NCI-H1105 treated with DMSO at 0.1 percent for 48 hours (cell line): Measurements from ENCODE around the gene AOC3.
"Not testable (repeated sequence)": the region's sequence is repeated elsewhere in the genome, so short reads cannot be mapped to it uniquely, and the experiment has no call there.

Experiments
- DNase-seq: peaks from one replicate; lab custom pipeline; 2025; lab: John Stamatoyannopoulos, UW

Gene AOC3

DNA sequence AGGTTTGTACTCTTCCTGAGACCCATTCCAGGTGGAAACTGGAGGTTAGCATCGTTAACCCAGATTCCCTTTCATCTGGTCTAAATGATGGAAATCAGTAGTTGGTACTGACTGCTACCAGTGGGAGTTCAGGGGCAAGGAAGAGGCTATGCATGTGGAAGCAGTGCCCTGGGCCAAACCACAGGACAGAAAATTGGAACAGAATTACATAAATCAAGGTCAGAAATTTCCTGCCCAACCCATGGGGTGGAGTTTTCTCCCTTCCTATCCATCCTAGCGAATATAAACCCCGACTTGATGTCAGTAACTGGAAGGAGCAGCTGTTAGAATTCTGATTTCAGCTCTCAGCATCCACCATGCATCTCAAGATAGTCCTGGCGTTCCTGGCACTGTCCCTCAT is 6.7 kb upstream of the AOC3 start, which contains the start of gene AOC2:
Gene AOC2, plus strand, starts transcription at position 310 of the 400 bp plus-strand sequence. Its CDS starts 47 bp downstream, at position 357.
- DNase-seq = no peak

DNA sequence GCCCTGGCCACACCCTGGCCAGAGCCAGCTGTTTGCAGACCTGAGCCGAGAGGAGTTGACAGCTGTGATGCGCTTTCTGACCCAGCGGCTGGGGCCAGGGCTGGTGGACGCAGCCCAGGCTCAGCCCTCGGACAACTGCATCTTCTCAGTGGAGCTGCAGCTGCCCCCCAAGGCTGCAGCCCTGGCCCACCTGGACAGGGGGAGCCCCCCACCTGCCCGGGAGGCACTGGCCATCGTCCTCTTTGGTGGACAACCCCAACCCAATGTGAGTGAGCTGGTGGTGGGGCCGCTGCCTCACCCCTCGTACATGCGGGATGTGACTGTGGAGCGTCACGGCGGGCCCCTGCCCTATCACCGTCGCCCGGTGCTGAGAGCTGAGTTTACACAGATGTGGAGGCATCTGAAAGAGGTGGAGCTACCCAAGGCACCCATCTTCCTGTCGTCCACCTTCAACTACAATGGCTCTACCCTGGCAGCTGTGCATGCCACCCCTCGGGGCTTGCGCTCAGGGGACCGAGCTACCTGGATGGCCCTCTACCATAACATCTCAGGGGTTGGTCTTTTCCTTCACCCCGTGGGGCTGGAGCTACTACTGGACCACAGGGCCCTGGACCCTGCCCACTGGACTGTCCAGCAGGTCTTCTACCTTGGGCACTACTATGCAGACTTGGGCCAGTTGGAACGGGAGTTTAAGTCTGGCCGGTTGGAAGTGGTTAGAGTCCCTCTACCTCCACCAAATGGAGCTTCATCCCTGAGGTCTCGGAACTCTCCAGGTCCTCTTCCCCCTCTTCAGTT is 6.0 kb upstream of the AOC3 start:
- DNase-seq = no peak

DNA sequence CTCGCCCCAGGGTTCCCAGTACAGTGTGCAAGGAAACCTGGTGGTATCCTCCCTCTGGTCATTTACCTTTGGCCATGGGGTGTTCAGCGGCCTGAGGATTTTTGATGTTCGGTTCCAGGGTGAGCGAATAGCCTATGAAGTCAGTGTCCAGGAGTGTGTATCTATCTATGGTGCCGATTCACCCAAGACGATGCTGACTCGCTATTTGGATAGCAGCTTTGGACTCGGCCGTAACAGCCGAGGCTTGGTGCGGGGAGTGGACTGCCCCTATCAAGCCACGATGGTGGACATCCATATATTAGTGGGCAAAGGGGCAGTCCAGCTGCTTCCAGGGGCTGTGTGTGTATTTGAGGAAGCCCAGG is 5.5 kb upstream of the AOC3 start:
- no peak for DNase-seq

DNA sequence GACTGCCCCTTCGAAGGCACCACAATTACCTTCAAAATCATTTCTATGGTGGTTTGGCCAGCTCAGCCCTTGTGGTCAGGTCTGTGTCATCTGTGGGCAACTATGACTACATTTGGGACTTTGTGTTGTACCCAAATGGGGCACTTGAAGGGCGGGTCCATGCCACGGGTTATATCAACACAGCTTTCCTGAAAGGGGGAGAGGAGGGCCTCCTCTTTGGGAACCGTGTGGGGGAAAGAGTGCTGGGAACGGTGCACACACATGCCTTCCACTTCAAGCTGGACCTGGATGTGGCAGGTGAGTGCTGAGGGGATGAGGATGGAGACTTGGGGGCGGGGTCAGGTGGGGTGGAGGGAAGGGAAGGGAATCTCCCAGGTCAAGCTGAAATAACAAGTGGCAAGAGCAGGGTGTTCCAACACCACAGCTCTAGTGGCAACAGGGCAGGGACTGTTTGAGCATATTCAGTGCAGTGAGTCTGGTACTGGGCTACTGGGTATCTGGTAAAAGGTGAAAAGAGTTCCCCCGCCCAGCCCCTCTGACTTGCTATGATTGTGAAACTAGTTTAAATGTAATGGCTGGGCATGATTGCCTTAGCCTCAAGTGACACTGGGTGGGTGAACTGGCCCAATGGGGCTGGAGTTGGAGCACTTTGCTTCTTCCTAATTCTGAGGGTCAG is 4.9 kb upstream of the AOC3 start:
- DNase-seq = no peak

DNA sequence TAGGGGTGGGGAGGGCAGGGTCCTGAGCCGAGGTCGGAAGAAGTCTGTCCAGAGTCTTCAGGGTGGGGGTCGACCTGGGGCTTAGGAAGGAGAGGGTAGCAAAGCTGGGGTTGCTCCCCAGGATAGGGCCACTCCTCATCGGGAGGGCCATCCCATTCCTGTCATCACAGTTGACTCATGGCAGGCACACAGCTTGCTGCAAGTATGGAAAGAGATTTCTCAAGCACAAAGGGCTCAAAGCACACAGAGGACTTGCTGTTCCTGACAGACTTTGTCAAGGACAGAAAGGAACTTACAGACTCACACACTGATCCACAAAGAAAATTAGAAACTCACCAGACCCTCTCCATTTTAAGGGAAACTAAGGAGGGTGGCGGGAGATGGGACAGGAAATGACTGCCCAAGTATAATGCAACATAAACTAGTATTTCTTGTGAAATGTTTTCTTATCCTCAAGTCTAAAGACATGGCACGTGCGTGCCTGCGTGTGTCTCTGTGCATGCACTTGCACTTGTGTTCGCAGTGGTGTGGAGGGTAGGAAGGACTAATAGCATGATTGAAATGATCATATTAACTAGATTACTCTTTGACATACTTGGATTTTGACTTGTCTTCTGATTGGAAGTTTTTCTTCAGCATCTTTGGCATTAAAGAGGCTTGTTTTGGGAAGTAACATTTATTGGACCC is 4.3 kb upstream of the AOC3 start:
- no peak for DNase-seq

DNA sequence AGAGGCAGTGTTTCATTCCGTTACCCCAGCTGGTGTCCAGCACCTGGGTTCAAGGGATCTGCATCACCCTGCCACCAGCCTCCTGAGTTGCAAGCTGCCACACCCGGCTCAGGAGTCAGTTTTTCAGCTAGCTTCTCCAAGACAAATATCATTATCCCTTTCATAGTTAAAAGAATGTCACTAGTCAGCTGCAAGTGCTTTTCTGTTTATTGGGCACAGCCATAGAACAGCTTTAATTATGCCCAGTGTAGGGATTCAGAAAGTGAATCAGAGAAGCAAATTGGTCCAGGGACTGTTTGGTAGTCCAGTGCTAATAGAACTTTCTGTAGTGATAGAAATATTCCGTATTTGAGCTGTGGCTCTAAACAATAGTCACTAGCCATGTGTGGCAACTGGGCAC is 2.9 kb upstream of the AOC3 start:
- DNase-seq = no peak

DNA sequence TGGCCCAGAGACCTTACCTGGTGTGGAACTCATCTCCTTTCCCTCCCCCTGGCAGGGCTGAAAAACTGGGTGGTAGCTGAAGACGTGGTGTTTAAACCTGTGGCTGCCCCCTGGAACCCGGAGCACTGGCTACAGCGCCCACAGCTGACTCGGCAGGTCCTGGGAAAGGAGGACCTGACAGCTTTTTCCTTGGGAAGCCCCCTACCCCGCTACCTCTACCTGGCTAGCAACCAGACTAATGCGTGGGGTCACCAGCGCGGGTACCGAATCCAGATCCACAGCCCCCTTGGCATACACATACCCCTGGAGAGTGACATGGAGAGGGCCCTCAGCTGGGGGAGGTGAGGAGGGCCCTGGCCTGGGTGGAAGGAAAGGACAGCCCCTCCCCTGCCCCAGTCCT is 2.0 kb upstream of the AOC3 start:
- no peak for DNase-seq

DNA sequence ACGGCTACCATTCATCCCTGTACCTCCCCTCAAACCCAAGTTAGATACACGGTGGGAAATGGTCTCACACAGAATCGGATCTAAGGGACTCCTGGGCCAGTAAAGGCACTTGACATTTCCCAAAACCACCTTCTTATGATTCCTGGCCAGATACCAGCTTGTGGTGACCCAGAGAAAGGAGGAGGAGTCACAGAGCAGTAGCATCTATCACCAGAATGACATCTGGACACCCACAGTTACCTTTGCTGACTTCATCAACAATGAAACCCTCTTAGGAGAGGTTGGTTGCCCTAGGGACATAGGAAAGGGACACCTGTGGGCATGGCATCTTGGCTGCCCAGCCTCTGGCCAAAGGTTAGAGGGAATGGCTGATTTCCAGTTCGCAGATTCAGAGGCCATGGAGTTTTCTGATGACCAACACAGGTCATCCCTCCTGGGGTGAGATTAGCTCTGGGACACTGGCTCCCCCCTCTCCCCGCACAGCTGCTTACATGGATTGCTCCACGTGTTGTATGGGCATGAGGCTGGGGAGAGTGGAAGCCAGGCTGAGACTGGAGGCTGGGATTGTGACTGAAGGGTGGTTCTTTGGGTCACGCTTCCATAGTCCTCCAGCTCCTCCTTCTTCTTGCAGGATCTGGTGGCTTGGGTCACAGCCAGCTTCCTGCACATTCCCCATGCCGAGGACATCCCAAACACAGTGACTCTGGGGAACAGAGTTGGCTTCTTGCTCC is 1.4 kb upstream of the AOC3 start:
- DNase-seq = no peak

DNA sequence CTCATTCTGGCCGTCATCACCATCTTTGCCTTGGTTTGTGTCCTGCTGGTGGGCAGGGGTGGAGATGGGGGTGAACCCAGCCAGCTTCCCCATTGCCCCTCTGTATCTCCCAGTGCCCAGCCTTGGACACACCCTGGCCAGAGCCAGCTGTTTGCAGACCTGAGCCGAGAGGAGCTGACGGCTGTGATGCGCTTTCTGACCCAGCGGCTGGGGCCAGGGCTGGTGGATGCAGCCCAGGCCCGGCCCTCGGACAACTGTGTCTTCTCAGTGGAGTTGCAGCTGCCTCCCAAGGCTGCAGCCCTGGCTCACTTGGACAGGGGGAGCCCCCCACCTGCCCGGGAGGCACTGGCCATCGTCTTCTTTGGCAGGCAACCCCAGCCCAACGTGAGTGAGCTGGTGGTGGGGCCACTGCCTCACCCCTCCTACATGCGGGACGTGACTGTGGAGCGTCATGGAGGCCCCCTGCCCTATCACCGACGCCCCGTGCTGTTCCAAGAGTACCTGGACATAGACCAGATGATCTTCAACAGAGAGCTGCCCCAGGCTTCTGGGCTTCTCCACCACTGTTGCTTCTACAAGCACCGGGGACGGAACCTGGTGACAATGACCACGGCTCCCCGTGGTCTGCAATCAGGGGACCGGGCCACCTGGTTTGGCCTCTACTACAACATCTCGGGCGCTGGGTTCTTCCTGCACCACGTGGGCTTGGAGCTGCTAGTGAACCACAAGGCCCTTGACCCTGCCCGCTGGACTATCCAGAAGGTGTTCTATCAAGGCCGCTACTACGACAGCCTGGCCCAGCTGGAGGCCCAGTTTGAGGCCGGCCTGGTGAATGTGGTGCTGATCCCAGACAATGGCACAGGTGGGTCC is 607 bp downstream of the AOC3 start:
- DNase-seq = not testable (repeated sequence)

DNA sequence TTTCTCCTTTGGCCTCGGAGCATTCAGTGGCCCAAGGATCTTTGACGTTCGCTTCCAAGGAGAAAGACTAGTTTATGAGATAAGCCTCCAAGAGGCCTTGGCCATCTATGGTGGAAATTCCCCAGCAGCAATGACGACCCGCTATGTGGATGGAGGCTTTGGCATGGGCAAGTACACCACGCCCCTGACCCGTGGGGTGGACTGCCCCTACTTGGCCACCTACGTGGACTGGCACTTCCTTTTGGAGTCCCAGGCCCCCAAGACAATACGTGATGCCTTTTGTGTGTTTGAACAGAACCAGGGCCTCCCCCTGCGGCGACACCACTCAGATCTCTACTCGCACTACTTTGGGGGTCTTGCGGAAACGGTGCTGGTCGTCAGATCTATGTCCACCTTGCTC is 1.4 kb downstream of the AOC3 start:
- no peak for DNase-seq

DNA sequence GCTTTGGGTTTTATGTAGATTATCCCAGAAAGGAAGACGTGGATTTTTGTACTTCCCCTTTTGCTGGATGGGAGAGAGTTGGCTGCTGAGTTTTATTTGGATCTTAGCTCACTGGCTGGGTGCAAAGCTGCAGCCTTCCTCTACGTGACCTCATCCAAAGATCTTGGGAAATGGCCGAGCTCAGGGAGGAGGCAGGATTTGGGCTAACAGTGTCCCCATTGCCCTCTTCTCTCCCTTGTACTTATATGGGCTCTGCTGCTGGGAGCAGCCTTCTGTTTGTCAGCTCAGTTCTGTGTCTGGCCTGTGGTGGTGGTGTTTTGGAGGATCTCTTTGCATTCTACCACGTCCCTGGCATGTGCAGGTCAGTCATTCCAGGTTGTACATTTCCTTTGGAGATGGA is 2.0 kb downstream of the AOC3 start:
- no peak for DNase-seq

DNA sequence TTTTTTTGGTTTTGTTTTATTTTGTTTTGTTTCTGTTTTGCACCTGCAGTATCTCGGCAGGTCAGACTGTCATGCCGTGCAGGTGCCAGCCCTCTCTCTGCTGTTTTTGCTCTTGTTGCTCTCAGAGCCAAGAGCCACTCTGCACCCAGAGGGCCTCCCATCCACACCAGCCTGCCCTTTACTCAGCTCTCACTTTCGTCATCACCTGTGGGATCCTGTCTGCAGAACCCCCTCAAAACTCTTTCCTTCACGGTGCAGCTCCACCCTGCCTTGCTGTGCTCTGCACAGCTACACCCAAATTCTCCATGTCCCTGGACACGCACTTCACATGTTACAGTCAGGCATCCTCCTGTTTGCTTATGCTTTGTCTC is 2.6 kb downstream of the AOC3 start:
- DNase-seq = no peak

DNA sequence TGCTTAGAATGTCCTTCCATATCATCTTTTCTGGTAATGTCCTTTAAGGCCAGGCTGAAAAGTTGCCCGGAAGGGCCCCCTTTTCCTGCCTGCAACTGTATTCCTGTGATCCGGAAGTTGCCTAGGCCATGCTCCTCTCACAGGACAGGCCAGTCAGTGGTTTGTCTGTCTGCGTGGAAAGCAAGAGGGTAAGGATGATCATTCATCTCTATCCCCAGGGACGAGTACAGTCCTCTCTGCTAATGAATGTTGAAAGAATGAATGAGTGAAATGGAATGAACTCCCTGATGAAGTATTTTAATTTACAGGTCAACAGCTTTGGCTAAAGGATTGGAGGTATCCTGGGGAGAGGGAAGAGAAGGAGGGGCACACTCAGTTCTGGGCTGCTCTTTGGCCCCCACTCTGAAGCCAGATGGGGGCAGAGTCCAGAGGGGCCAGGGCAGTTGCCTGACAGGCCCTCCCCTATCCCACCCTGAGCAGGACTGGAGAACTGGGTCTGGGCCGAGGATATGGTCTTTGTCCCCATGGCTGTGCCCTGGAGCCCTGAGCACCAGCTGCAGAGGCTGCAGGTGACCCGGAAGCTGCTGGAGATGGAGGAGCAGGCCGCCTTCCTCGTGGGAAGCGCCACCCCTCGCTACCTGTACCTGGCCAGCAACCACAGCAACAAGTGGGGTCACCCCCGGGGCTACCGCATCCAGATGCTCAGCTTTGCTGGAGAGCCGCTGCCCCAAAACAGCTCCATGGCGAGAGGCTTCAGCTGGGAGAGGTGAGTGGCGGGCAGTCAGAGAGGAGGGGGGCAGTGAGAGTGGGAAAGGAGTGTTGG is 3.2 kb downstream of the AOC3 start:
- no peak for DNase-seq

DNA sequence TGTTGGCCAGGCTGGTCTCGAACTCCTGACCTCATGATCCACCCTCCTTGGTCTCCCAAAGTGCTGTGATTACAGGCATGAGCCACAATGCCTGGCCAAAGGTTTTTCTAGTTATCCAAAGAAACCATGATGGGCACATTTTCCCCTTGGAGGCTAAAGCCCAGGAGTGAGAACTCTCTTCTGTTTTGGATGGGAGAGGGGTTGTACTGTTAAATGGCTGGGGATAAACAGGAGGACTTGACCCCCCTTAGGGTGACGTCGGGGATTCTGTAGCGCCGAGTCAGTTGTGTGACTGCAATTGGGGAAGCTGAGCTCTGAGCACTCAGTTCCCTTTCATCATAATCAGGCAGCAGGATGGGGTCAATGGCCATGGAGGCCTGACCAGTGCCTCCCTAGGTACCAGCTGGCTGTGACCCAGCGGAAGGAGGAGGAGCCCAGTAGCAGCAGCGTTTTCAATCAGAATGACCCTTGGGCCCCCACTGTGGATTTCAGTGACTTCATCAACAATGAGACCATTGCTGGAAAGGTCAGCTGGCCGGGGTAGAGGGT is 4.1 kb downstream of the AOC3 start:
- DNase-seq = no peak

DNA sequence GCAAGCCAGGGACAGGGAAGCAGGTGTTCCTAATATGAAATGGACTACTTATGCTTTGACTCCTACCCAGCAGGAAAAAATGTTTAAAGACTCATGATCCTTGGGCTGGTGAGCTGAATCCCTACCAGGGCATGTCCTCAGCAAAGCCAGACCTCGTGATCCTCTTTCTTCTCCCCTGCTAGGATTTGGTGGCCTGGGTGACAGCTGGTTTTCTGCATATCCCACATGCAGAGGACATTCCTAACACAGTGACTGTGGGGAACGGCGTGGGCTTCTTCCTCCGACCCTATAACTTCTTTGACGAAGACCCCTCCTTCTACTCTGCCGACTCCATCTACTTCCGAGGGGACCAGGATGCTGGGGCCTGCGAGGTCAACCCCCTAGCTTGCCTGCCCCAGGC is 5.1 kb downstream of the AOC3 start:
- not testable (repeated sequence) for DNase-seq

DNA sequence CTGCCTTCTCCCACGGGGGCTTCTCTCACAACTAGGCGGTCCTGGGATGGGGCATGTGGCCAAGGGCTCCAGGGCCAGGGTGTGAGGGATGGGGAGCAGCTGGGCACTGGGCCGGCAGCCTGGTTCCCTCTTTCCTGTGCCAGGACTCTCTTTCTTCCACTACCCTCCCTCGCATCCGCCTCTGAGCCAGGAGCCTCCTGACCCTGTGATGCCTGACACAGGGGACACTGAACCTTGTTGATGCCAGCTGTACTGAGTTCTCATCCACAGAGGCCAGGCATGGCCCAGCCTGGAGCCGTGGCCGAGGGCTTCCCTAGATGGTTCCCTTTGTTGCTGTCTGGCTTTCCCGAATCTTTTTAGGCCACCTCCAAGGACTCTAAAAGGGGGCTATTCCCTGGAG is 5.5 kb downstream of the AOC3 start:
- DNase-seq = not testable (repeated sequence)

DNA sequence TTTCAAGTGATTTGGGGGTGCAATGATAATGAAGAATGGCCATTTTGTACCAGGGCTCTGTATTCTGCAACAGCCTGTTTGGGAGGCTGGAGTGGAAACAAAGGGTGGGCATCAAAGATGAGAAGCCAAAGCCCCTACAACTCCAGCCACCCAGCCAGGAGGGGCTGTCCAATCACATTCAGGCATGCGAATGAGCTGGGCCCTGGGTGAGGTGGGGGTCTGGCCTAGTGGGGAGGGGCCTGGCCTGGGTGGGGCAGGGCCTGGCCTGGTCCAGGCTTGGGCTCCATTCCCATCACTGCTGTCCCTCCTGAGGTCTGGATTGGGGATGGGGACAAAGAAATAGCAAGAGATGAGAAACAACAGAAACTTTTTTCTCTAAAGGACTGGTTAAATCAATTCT is 6.4 kb downstream of the AOC3 start:
- DNase-seq = no peak

DNA sequence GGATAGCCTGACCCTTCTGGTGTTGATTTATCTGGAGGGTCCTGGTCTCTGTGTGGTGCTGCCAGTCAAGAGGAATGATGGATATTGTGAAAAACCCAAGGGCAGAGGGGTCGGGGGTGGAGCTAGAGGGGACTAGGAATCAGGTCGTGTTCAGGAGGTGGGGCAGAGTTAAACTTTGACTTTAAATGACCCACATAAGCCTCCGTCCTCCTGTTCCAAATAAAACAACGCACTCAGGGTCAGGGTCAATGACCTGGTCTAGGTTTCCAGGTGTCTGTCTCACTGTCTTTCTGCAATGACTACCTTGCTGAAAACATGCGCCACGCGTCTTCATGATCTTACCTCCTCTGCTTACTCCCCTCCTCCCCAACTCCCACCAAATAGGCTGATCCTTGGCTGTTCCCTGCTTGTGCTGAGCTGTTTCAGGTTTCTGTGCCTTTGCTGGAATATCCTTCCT is 14.7 kb downstream of the AOC3 start:
- no peak for DNase-seq

DNA sequence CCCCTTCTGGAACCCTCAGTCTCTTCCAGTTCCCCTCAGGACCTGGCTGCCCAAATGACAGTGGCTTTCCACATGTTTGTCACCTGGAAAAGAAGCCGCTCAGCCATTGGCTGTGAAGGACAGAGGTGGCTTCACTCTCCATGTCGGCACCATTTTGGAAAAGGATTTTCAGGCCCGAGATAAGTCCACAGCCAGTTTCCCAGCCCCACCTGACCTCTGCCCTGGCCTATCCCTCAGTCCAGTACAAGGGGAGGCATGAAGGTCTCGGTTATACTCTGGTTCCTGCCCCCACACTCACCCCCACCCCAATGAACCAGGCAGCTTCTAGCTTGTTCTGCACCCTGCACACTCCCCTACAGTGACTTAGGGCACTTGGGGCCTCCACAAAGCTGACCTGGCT is 15.2 kb downstream of the AOC3 start:
- no peak for DNase-seq
